ENCODE measurements around the gene IRGQ.
"Not testable (repeated sequence)": the region's sequence is repeated elsewhere in the genome, so short reads cannot be mapped to it uniquely, and the experiment has no call there.

IRGQ gene

GRCh38 chr19:43595999-43596841, at the start of gene IRGQ, which contains the start of gene ZNF576:
Gene IRGQ (minus strand): TSS chr19:43596134. CDS start chr19:43595338, 796 bp downstream.
Gene ZNF576 (plus strand): TSS chr19:43596595. CDS start chr19:43597109, 514 bp downstream.
- DNase-seq (ENCODE audit: low spot score) (peak; percentile 99), FAIRE-seq (peak; percentile 89)

- DNase-seq (ENCODE audit: low spot score) (no peak), FAIRE-seq (no peak)
Observed at GRCh38 chr19:43644181-43644580, 48.2 kb upstream of the IRGQ start.

- no peak for FAIRE-seq
Observed at GRCh38 chr19:43643326-43643725, 47.4 kb upstream of the IRGQ start.

GRCh38 chr19:43642531-43642930, 46.6 kb upstream of the IRGQ start:
- DNase-seq (ENCODE audit: low spot score), result no peak

More at GRCh38 chr19:43643326-43643725, 47.4 kb upstream of the IRGQ start:
- DNase-seq (ENCODE audit: low spot score), result no peak

GRCh38 chr19:43641333-43641732, 45.4 kb upstream of the IRGQ start:
- no peak for DNase-seq (ENCODE audit: low spot score)
- no peak for FAIRE-seq

More at GRCh38 chr19:43642531-43642930, 46.6 kb upstream of the IRGQ start:
- FAIRE-seq, result no peak

- FAIRE-seq (no peak), DNase-seq (ENCODE audit: low spot score) (no peak)
Observed at GRCh38 chr19:43640424-43640757, 44.5 kb upstream of the IRGQ start.

- DNase-seq (ENCODE audit: low spot score), result peak; percentile 70
- FAIRE-seq, result peak; percentile 86
Observed at GRCh38 chr19:43639519-43640423, 43.8 kb upstream of the IRGQ start, which contains the start of gene CADM4. Gene CADM4 (minus strand): TSS chr19:43639850. CDS start chr19:43639790, 60 bp downstream.

GRCh38 chr19:43638995-43639518, 43.1 kb upstream of the IRGQ start:
- FAIRE-seq, result no peak
- DNase-seq (ENCODE audit: low spot score), result no peak

- FAIRE-seq, result no peak
- DNase-seq (ENCODE audit: low spot score), result no peak
Observed at GRCh38 chr19:43638214-43638994, 42.5 kb upstream of the IRGQ start.

- FAIRE-seq, result no peak
- DNase-seq (ENCODE audit: low spot score), result peak; percentile 49
Observed at GRCh38 chr19:43636121-43636683, 40.3 kb upstream of the IRGQ start.

- not testable (repeated sequence) for FAIRE-seq; DNase-seq (ENCODE audit: low spot score)
Observed at GRCh38 chr19:43635561-43635940, 39.6 kb upstream of the IRGQ start.

- FAIRE-seq (no peak), DNase-seq (ENCODE audit: low spot score) (no peak)
Observed at GRCh38 chr19:43634872-43635560, 39.1 kb upstream of the IRGQ start.

GRCh38 chr19:43634506-43634871, 38.6 kb upstream of the IRGQ start:
- no peak for FAIRE-seq
- DNase-seq (ENCODE audit: low spot score), result no peak

- FAIRE-seq (no peak), DNase-seq (ENCODE audit: low spot score) (no peak)
Observed at GRCh38 chr19:43634068-43634467, 38.1 kb upstream of the IRGQ start.

- DNase-seq (ENCODE audit: low spot score), result no peak
- FAIRE-seq, result no peak
Observed at GRCh38 chr19:43633520-43633919, 37.6 kb upstream of the IRGQ start.

- FAIRE-seq, result no peak
Observed at GRCh38 chr19:43631491-43631890, 35.6 kb upstream of the IRGQ start.

GRCh38 chr19:43628646-43629326, 32.9 kb upstream of the IRGQ start:
- DNase-seq (ENCODE audit: low spot score), result no peak
- FAIRE-seq, result no peak

More at GRCh38 chr19:43631491-43631890, 35.6 kb upstream of the IRGQ start:
- DNase-seq (ENCODE audit: low spot score), result no peak

- DNase-seq (ENCODE audit: low spot score), result no peak
- FAIRE-seq, result no peak
Observed at GRCh38 chr19:43626838-43627237, 30.9 kb upstream of the IRGQ start.

- FAIRE-seq (no peak), DNase-seq (ENCODE audit: low spot score) (no peak)
Observed at GRCh38 chr19:43625918-43626579, 30.1 kb upstream of the IRGQ start.
